Fibroblast of the aortic adventitia (primary cell): ENCODE measurements around the gene MYMK. TPM values are rescaled to one million over a fixed set of nuclear protein-coding genes. Genes with fewer than 3 reads are reported as not detected.

Experiments
- DNase-seq: peaks from one replicate; pipeline ENCODE4 v3.0.0-alpha.2; 2010; ENCODE audit warnings: low read depth
- H3K4me3 ChIP-seq: 2 replicates; pipeline ENCODE4 v1.5.1; 2011; ENCODE audit warnings: low read depth, mild to moderate bottlenecking, control low read depth, low read length, moderate library complexity
- total RNA-seq: library from RNA; depleted of rRNA; stranded (reverse); fragments of >200 nt; gene quantifications from 2 replicates; pipeline ENCODE4 v1.2.3, GENCODE V29; 2012; ENCODE audit warnings: low replicate concordance
- TF ChIP-seq, protein P1 (sequence below): IDR thresholded peaks from 2 replicates; pipeline ENCODE4 v1.5.1; 2011; ENCODE audit warnings: mild to moderate bottlenecking, low read length, control low read depth, inconsistent platforms; ENCODE audit not compliant: insufficient read depth

MYMK gene
- total RNA-seq, 1 donor: not detected

DNA sequence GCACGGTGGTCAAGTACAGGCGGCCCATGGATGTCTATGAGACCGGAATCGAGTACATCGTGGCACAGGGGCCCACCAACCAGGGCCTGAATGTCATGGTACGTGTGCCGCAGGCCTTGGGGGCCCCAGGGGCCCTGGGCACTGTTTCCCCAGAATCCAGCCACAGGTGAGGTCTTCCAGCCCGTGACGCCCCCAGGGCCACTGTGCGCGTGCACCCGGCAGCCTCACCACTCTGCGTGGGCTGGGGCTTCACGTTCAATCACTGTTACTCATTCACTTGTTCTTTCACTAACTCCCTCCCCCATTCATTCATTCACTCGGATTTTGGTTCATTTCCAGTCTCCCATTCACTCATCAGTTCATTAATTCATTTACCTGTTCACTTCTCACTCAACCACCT is 22.4 kb upstream of the MYMK start:
- no peak for DNase-seq
- H3K4me3 ChIP-seq: no peak overlapping the region
- TF ChIP-seq, protein P1, sequence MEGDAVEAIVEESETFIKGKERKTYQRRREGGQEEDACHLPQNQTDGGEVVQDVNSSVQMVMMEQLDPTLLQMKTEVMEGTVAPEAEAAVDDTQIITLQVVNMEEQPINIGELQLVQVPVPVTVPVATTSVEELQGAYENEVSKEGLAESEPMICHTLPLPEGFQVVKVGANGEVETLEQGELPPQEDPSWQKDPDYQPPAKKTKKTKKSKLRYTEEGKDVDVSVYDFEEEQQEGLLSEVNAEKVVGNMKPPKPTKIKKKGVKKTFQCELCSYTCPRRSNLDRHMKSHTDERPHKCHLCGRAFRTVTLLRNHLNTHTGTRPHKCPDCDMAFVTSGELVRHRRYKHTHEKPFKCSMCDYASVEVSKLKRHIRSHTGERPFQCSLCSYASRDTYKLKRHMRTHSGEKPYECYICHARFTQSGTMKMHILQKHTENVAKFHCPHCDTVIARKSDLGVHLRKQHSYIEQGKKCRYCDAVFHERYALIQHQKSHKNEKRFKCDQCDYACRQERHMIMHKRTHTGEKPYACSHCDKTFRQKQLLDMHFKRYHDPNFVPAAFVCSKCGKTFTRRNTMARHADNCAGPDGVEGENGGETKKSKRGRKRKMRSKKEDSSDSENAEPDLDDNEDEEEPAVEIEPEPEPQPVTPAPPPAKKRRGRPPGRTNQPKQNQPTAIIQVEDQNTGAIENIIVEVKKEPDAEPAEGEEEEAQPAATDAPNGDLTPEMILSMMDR: no peak

DNA sequence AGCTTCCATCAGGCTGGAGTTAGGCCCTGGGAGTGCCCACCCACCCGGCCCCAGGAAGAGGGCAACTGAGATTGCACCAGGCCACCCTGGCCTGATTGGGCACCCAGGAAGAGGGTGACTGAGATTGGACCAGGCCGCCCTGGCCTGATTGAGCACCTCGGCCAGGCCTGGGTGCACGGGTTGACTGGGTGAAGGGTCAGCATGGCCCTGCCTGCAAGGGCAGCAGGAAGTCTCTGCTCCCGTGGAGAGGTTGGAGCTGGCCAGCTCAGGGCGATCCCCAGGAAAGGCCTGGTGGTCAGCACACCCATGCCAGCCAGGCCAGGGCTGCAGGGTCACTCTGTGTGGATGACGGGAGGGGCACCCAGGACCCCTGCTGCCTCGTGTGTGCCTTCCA is 21.5 kb upstream of the MYMK start:
- no peak overlapping the region for H3K4me3 ChIP-seq
- TF ChIP-seq, protein P1: no peak
- DNase-seq: no peak

DNA sequence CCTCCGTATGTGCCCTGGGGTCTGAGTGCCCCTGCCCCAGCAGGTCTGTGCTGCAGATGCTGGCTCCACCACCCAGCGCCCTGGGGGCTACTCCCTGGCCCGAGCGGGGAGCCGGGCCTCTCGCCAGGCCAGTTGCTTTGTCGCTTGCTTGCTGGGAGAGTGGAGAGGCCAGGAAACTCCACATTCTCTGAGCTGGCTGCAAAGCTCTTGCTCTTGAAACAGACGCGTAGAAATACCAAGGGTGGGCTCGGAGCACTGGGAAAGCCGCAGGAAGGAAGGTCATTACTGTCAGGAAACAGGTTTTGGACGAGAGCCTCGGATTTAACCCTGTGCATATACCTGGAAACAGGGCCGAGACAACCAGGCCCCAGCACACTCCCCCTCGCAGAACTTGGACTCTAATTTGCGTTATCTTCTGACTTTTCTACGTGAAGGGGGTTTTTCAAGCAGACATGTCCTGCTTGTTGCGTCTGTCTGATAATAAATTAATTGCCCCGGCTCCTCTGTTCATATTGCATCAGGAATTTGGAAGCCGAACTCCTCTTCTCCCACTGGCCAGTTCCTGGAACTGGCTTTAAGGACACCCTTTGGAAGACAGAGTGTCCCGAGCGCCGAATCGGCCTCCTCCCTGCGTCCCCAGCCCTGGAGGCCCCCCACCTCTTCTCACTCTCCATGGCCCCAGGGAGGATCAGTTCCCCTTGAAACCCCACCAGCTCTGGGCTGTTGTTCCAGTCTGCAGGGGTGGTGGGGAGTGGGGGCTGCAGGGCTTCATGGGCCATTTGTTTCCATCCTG is 20.9 kb upstream of the MYMK start:
- no peak for DNase-seq
- H3K4me3 ChIP-seq: no peak overlapping the region
- TF ChIP-seq, protein P1: no peak

DNA sequence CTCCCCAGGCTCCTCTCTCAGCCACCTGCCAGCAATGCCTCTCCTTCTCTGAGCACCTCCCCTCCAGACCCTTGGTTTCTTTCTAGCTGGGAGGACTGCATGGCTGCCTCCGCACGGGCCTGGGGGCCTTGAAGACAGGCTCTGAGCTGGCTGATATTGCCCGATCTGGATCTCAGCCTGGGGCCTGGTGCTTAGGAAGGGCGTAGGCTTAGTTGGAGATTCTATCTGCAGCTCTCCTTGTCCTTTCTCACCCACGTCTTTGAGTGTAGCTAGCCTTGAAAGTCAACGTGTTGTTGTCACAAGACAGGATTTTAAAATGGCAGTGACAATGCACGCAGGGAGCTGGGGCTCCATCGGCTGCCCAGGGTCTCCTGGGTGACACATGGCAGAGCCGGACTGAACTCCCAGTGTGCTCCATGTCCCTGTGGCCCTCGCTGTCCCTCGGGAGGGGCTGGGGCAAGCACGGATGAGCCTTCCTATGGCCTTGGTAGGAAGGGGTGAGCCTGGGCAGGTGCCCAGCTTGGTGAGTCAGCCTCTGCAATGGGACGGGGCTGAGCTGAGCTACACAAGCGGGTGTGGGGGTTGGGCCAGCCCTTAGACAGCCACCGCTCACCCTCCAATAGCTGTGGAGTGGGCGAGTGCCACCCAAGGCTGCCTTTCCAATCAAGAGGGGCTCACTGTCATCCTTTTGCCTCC is 19.2 kb upstream of the MYMK start:
- TF ChIP-seq, protein P1: no peak
- no peak for DNase-seq
- H3K4me3 ChIP-seq: no peak overlapping the region

DNA sequence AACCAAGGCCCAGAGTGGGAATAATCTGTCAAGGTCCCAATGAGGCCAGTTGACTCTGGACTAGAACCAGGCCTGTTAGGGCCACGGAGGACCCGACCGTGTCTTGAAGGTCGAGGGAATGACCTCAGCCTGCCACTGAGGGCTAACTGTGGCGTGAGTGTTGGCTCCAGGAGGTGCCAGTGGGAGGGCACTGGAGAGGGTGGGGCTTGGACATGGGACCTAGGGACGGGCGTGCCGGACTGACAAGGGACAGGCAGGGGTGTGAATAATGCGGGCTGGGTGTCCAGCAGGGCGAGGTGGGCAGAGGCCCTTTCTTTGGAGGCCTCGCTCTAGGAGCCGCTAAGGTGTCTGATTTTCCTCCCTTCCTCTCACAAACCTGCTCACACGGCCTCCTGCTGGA is 17.2 kb upstream of the MYMK start:
- no peak overlapping the region for H3K4me3 ChIP-seq
- no peak for DNase-seq
- TF ChIP-seq, protein P1: no peak

DNA sequence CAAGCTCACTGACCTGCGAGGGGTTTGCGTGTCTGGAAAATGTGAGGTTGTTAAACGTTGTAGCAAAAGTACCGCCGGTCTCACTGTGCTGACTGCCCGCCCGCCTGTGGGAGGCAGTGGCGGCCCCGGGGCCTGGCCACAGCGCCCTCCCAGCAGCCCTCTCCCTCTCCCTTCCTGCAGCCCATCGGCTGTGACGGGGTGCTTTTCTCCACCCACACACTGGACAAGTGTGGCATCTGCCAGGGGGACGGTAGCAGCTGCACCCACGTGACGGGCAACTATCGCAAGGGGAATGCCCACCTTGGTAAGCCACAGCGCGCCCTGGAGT is 15.9 kb upstream of the MYMK start:
- H3K4me3 ChIP-seq: no peak overlapping the region
- TF ChIP-seq, protein P1: no peak
- DNase-seq: no peak
